Activated CD4-positive, alpha-beta T cell treated with anti-CD3 and anti-CD28 coated beads, Interleukin-2, amount 10 ng/mL, durations not matched to agents 24 days and 14 days (primary cell): Measurements from ENCODE around the gene GSTT2. TPM values are rescaled to one million over a fixed set of nuclear protein-coding genes. Genes with fewer than 3 reads are reported as not detected.
"Not testable (repeated sequence)": the region's sequence is repeated elsewhere in the genome, so short reads cannot be mapped to it uniquely, and the experiment has no call there.

Experiments
- DNase-seq: peaks from one replicate; pipeline ENCODE4 v3.0.0; 2022
- H3K27ac Mint-ChIP-seq: one replicate; pipeline ENCODE4 v1.8.0; 2022; ENCODE audit warnings: mild to moderate bottlenecking, mixed read lengths
- H3K27me3 Mint-ChIP-seq: one replicate; pipeline ENCODE4 v1.8.0; 2022; ENCODE audit warnings: mixed read lengths
- H3K36me3 Mint-ChIP-seq: one replicate; pipeline ENCODE4 v1.8.0; 2022; ENCODE audit warnings: low read depth, mild to moderate bottlenecking, mixed read lengths
- H3K4me1 Mint-ChIP-seq: one replicate; pipeline ENCODE4 v1.8.0; 2021; ENCODE audit warnings: mixed read lengths
- H3K4me3 Mint-ChIP-seq: one replicate; pipeline ENCODE4 v1.8.0; 2022; ENCODE audit warnings: mild to moderate bottlenecking, moderate library complexity, mixed read lengths
- H3K9me3 Mint-ChIP-seq: one replicate; pipeline ENCODE4 v1.8.0; 2021; ENCODE audit warnings: mixed read lengths
- intact Hi-C: fragments of 100-400 bp; cut with micrococcal nuclease; formaldehyde crosslinking; loops from one replicate; pipeline ENCODE4 v1.15.1; 2023
- total RNA-seq: library from RNA; stranded (reverse); gene quantifications from 2 replicates; pipeline ENCODE4 v1.2.3, GENCODE V29; 2022

The GSTT2 gene
- 0.42 TPM in 1 of 2 replicates, not detected in the other for total RNA-seq

- H3K27me3 Mint-ChIP-seq, H3K9me3 Mint-ChIP-seq, DNase-seq, H3K27ac Mint-ChIP-seq, H3K4me1 Mint-ChIP-seq, H3K36me3 Mint-ChIP-seq, H3K4me3 Mint-ChIP-seq: not testable (repeated sequence)
- intact Hi-C loops = loop anchor here (10.0 kb wide), 2 partner anchors 265 to 545 kb away; partner anchors contain the start of gene GGT5
Measured at GRCh38 chr22:23979557-23980240, at the start of gene GSTT2. GSTT2 (plus strand) TSS chr22:23980134.

- Mint-ChIP-seq H3K9me3 (no peaks in the 10 kb centered on the region), H3K36me3 (no peaks in the 10 kb centered on the region), H3K27me3 (peaks cover 8% of the 10 kb centered on the region), H3K27ac (no peak overlapping the region), H3K4me1 (peaks cover 5% of the 10 kb centered on the region), H3K4me3 (no peak overlapping the region)
- DNase-seq = no peak
- intact Hi-C loops = no loop called here
Measured at GRCh38 chr22:23938328-23939016, 41.5 kb upstream of the GSTT2 start.

- DNase-seq = no peak
- intact Hi-C loops = no loop called here
- H3K27ac Mint-ChIP-seq = no peak overlapping the region
- H3K9me3 Mint-ChIP-seq = no peaks in the 10 kb centered on the region
- no peaks in the 10 kb centered on the region for H3K36me3 Mint-ChIP-seq
- peaks cover 9% of the 10 kb centered on the region for H3K27me3 Mint-ChIP-seq
- no peak overlapping the region for H3K4me3 Mint-ChIP-seq
- peaks cover 5% of the 10 kb centered on the region for H3K4me1 Mint-ChIP-seq
Measured at GRCh38 chr22:23939017-23939357, 40.9 kb upstream of the GSTT2 start.

- H3K4me1 Mint-ChIP-seq, intact Hi-C loops, DNase-seq, H3K36me3 Mint-ChIP-seq, H3K9me3 Mint-ChIP-seq, H3K4me3 Mint-ChIP-seq, H3K27ac Mint-ChIP-seq: not testable (repeated sequence)
- H3K27me3 Mint-ChIP-seq = peaks cover 15% of the 10 kb centered on the region
Measured at GRCh38 chr22:23940166-23940565, 39.8 kb upstream of the GSTT2 start.

- peaks cover 20% of the 10 kb centered on the region for H3K27me3 Mint-ChIP-seq
- H3K4me1 Mint-ChIP-seq, intact Hi-C loops, DNase-seq, H3K9me3 Mint-ChIP-seq, H3K36me3 Mint-ChIP-seq, H3K4me3 Mint-ChIP-seq, H3K27ac Mint-ChIP-seq: not testable (repeated sequence)
Measured at GRCh38 chr22:23947391-23947790, 32.5 kb upstream of the GSTT2 start.

- DNase-seq, H3K4me3 Mint-ChIP-seq, H3K9me3 Mint-ChIP-seq, H3K36me3 Mint-ChIP-seq, H3K27ac Mint-ChIP-seq, H3K4me1 Mint-ChIP-seq, intact Hi-C loops: not testable (repeated sequence)
- peaks cover 12% of the 10 kb centered on the region for H3K27me3 Mint-ChIP-seq
Measured at GRCh38 chr22:23949764-23950163, 30.2 kb upstream of the GSTT2 start.

GRCh38 chr22:23951383-23951782, 28.6 kb upstream of the GSTT2 start:
- H3K36me3 Mint-ChIP-seq, DNase-seq, intact Hi-C loops, H3K4me1 Mint-ChIP-seq, H3K9me3 Mint-ChIP-seq, H3K4me3 Mint-ChIP-seq, H3K27me3 Mint-ChIP-seq, H3K27ac Mint-ChIP-seq: not testable (repeated sequence)

GRCh38 chr22:23952794-23953405, 27.0 kb upstream of the GSTT2 start:
- H3K27me3 Mint-ChIP-seq, H3K4me1 Mint-ChIP-seq, H3K4me3 Mint-ChIP-seq, H3K36me3 Mint-ChIP-seq, intact Hi-C loops, H3K9me3 Mint-ChIP-seq, DNase-seq: not testable (repeated sequence)
- H3K27ac Mint-ChIP-seq = peak overlapping the region; percentile 27

GRCh38 chr22:23953485-23953884, 26.4 kb upstream of the GSTT2 start:
- H3K27me3 Mint-ChIP-seq, H3K27ac Mint-ChIP-seq, DNase-seq, intact Hi-C loops, H3K36me3 Mint-ChIP-seq, H3K4me3 Mint-ChIP-seq, H3K4me1 Mint-ChIP-seq, H3K9me3 Mint-ChIP-seq: not testable (repeated sequence)

- H3K27me3 Mint-ChIP-seq, H3K4me1 Mint-ChIP-seq, H3K27ac Mint-ChIP-seq, intact Hi-C loops, DNase-seq, H3K9me3 Mint-ChIP-seq, H3K4me3 Mint-ChIP-seq, H3K36me3 Mint-ChIP-seq: not testable (repeated sequence)
Measured at GRCh38 chr22:23954193-23954990, 25.5 kb upstream of the GSTT2 start.

- intact Hi-C loops = loop anchor here (5.0 kb wide), 1 partner anchor 93 kb away; no protein-coding TSS in a partner anchor
- not testable (repeated sequence) for H3K4me1 Mint-ChIP-seq, H3K36me3 Mint-ChIP-seq, H3K9me3 Mint-ChIP-seq, DNase-seq, H3K27ac Mint-ChIP-seq, H3K4me3 Mint-ChIP-seq, H3K27me3 Mint-ChIP-seq
Measured at GRCh38 chr22:23954991-23955305, 25.0 kb upstream of the GSTT2 start.

- H3K36me3 Mint-ChIP-seq, H3K27ac Mint-ChIP-seq, H3K9me3 Mint-ChIP-seq, H3K4me1 Mint-ChIP-seq, H3K27me3 Mint-ChIP-seq, H3K4me3 Mint-ChIP-seq, DNase-seq: not testable (repeated sequence)
- intact Hi-C loops = loop anchor here (5.0 kb wide), 1 partner anchor 94 kb away; no protein-coding TSS in a partner anchor
Measured at GRCh38 chr22:23955886-23956285, 24.0 kb upstream of the GSTT2 start.

- intact Hi-C loops = loop anchor here (5.0 kb wide), 1 partner anchor 94 kb away; no protein-coding TSS in a partner anchor
- peak; percentile 95 for DNase-seq
- not testable (repeated sequence) for H3K9me3 Mint-ChIP-seq, H3K36me3 Mint-ChIP-seq, H3K27me3 Mint-ChIP-seq, H3K4me1 Mint-ChIP-seq, H3K4me3 Mint-ChIP-seq
- peak overlapping the region; percentile 61 for H3K27ac Mint-ChIP-seq
Measured at GRCh38 chr22:23956301-23956900, 23.5 kb upstream of the GSTT2 start.
